Activated CD8-positive, alpha-beta memory T cell treated with anti-CD3 and anti-CD28 coated beads, Interleukin-2, amount 50 U/mL, for 24 hours (primary cell): ENCODE results near the gene TNXB.
"Not testable (repeated sequence)": the region's sequence is repeated elsewhere in the genome, so short reads cannot be mapped to it uniquely, and the experiment has no call there.

ENCODE experiments used
- DNase-seq: peaks from one replicate; pipeline ENCODE4 v3.0.0-alpha.2; 2020; ENCODE audit errors: extremely low read depth

The TNXB gene

DNA sequence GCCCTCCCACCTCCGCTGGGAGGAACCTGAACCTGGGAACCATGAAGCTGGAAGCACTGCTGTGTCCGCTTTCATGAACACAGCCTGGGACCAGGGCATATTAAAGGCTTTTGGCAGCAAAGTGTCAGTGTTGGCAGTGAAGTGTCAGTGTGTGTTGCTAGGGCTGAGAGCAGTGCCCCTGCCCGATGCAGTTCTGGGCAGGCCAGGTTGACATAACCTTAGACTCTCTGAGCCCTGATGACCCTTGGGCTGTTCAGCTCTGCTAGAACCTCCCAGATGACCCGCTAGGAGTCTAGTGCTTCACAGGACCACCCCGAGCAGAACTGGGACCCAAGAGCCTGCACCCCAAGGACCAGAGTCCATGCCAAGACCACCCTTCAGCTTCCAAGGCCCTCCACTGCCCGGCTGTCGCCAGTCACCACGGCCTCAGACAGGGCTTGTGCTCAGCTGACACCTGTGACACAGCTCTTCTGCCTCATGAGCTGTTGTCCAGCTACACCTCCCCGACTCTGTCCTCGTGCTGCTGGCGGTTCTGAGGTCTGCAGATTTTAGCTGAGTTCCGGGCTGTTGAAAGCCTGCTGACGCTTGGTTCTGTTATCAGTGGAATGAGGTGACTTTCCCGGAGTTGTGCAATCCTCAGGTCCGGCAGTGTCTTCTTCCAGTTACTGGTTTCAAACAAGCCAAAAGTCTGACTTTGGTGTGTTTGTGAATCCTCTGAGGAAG, 106.4 kb downstream of the TNXB start:
- not testable (repeated sequence) for DNase-seq

- not testable (repeated sequence) for DNase-seq
Observed at GRCh38 chr6:31996385-31996784, 112.8 kb downstream of the TNXB start.

GRCh38 chr6:31994421-31994820, 114.7 kb downstream of the TNXB start:
- not testable (repeated sequence) for DNase-seq
